GM21423 (cell line): ENCODE measurements around the gene CYP4Z1.
"Not testable (repeated sequence)": the region's sequence is repeated elsewhere in the genome, so short reads cannot be mapped to it uniquely, and the experiment has no call there.

ENCODE experiments used
- ATAC-seq: cut with Tn5 transposase; IDR thresholded peaks from one replicate; pipeline ENCODE4 v1.9.1; 2021; ENCODE audit warnings: mild to moderate bottlenecking, moderate library complexity; ENCODE audit not compliant: unreplicated experiment

The CYP4Z1 gene

GRCh38 chr1:47067097-47067594 lies at the start of gene CYP4Z1:
TSS of gene CYP4Z1 (plus strand) at chr1:47067231. CDS start at chr1:47067491, 260 bp downstream.
- no peak for ATAC-seq

GRCh38 chr1:47021070-47021469 lies 46.0 kb upstream of the CYP4Z1 start:
- ATAC-seq: no peak

- ATAC-seq: no peak
These were observed 43.5 kb upstream of the CYP4Z1 start, which contains the start of gene CYP4X1 for GRCh38 chr1:47023268-47024140. TSS of gene CYP4X1 (plus strand) at chr1:47023669. CDS start at chr1:47023818, 149 bp downstream.

GRCh38 chr1:47024141-47024801 lies 42.8 kb upstream of the CYP4Z1 start:
- no peak for ATAC-seq

GRCh38 chr1:47030170-47030805 lies 36.7 kb upstream of the CYP4Z1 start:
- ATAC-seq: no peak

- no peak for ATAC-seq
These were observed 36.0 kb upstream of the CYP4Z1 start for GRCh38 chr1:47031059-47031458.

GRCh38 chr1:47031585-47031984 lies 35.4 kb upstream of the CYP4Z1 start:
- ATAC-seq: no peak

- no peak for ATAC-seq
These were observed 30.3 kb upstream of the CYP4Z1 start for GRCh38 chr1:47036764-47037163.

GRCh38 chr1:47059376-47059775 lies 7.7 kb upstream of the CYP4Z1 start:
- ATAC-seq: no peak

- not testable (repeated sequence) for ATAC-seq
These were observed 2.0 kb downstream of the CYP4Z1 start for GRCh38 chr1:47069080-47069479.

GRCh38 chr1:47069509-47069908 lies 2.5 kb downstream of the CYP4Z1 start:
- not testable (repeated sequence) for ATAC-seq

GRCh38 chr1:47089356-47089755 lies 22.3 kb downstream of the CYP4Z1 start:
- not testable (repeated sequence) for ATAC-seq

GRCh38 chr1:47091476-47091875 lies 24.4 kb downstream of the CYP4Z1 start:
- ATAC-seq: not testable (repeated sequence)

- no peak for ATAC-seq
These were observed 37.8 kb downstream of the CYP4Z1 start for GRCh38 chr1:47104816-47105215.

GRCh38 chr1:47106792-47107191 lies 39.8 kb downstream of the CYP4Z1 start:
- ATAC-seq: no peak

GRCh38 chr1:47107851-47108574 lies 41.0 kb downstream of the CYP4Z1 start:
- not testable (repeated sequence) for ATAC-seq

- not testable (repeated sequence) for ATAC-seq
These were observed 42.5 kb downstream of the CYP4Z1 start for GRCh38 chr1:47109482-47109881.

- ATAC-seq: no peak
These were observed 46.1 kb downstream of the CYP4Z1 start for GRCh38 chr1:47113178-47113577.

GRCh38 chr1:47121039-47121438 lies 54.0 kb downstream of the CYP4Z1 start:
- ATAC-seq: not testable (repeated sequence)

GRCh38 chr1:47124834-47125233 lies 57.8 kb downstream of the CYP4Z1 start:
- ATAC-seq: not testable (repeated sequence)

GRCh38 chr1:47126997-47127396 lies 60.0 kb downstream of the CYP4Z1 start:
- not testable (repeated sequence) for ATAC-seq
